Esophagus muscularis mucosa (tissue), 4 donors: ENCODE data around the gene FLII. TPM values are rescaled to one million over a fixed set of nuclear protein-coding genes. Genes with fewer than 3 reads are reported as not detected.

Experiments
- DNase-seq: peaks from one replicate; pipeline ENCODE4 v3.0.0-alpha.2; 2017; ENCODE audit errors: extremely low spot score
- H3K27ac ChIP-seq, 4 donors: fragments of 200-600 bp; sonication (generic); replicated peaks in 1 of 4; 1 replicate in 3 of 4; 2 replicates in 1 of 4; pipeline ENCODE4 v1.5.1; 2016 to 2019; ENCODE audit warnings: mild to moderate bottlenecking in 1 of 4
- H3K27me3 ChIP-seq, 4 donors: fragments of 200-600 bp; sonication (generic); one replicate each; pipeline versions ENCODE4 v1.5.1 to v1.6.0; 2016 to 2019
- H3K36me3 ChIP-seq, 4 donors: fragments of 200-600 bp; sonication (generic); one replicate each; pipeline ENCODE4 v1.5.1; 2016 to 2019
- H3K4me1 ChIP-seq, 4 donors: fragments of 200-600 bp; sonication (generic); one replicate each; pipeline ENCODE4 v1.5.1; 2016 to 2019
- H3K4me3 ChIP-seq, 4 donors: fragments of 200-600 bp; sonication (generic); 1 replicate in 2 of 4; 2 replicates in 2 of 4; pipeline ENCODE4 v1.5.1; 2016 to 2019; ENCODE audit warnings: mild to moderate bottlenecking in 4 of 4, moderate library complexity in 1 of 4
- H3K9me3 ChIP-seq, 4 donors: fragments of 200-600 bp; sonication (generic); 1 replicate in 3 of 4; 2 replicates in 1 of 4; pipeline ENCODE4 v1.5.1; 2016 to 2019
- EP300 ChIP-seq: sonication (generic); formaldehyde crosslinking; IDR thresholded peaks from one replicate; pipeline ENCODE4 v1.6.1; 2017; ENCODE audit warnings: antibody characterized with exemption
- POLR2A ChIP-seq: fragments of 450-650 bp; IDR thresholded peaks from one replicate; pipeline ENCODE4 v1.6.1; 2017; ENCODE audit warnings: antibody characterized with exemption, moderate library complexity, mild to moderate bottlenecking, low read depth
- POLR2AphosphoS5 ChIP-seq, 2 donors: sonication (generic); formaldehyde crosslinking; IDR thresholded peaks; one replicate each; pipeline ENCODE4 v1.6.1; 2017; ENCODE audit warnings: antibody characterized with exemption in 2 of 2
- WGBS: methylation state at CpG from one replicate; pipeline ENCODE4 v1.1.5; 2018; 5-methylcytosine and 5-hydroxymethylcytosine counted together
- intact Hi-C: fragments of 100-400 bp; cut with DNase I; formaldehyde crosslinking; loops from one replicate; pipeline ENCODE4 v1.15.1; 2023
- total RNA-seq, 4 donors: library from RNA; depleted of rRNA; stranded (reverse); fragments of >200 nt; gene quantifications; one replicate each; pipeline versions ENCODE4 v1.1.0 to v1.2.1, GENCODE V29; 2016
- TF ChIP-seq, protein P1 (sequence below), 3 experiments: fragments of 200-600 bp in 2 of 3; fragments of 450-650 bp in 1 of 3; sonication (generic) in 2 of 3; IDR thresholded peaks; one replicate each; pipeline ENCODE4 v1.5.1; 2017 to 2019; ENCODE audit warnings: antibody characterized with exemption in 3 of 3, mild to moderate bottlenecking in 2 of 3, moderate library complexity in 1 of 3

FLII gene
- total RNA-seq, 4 donors from 2014 or later: 302 to 528 (median 408) TPM

DNA sequence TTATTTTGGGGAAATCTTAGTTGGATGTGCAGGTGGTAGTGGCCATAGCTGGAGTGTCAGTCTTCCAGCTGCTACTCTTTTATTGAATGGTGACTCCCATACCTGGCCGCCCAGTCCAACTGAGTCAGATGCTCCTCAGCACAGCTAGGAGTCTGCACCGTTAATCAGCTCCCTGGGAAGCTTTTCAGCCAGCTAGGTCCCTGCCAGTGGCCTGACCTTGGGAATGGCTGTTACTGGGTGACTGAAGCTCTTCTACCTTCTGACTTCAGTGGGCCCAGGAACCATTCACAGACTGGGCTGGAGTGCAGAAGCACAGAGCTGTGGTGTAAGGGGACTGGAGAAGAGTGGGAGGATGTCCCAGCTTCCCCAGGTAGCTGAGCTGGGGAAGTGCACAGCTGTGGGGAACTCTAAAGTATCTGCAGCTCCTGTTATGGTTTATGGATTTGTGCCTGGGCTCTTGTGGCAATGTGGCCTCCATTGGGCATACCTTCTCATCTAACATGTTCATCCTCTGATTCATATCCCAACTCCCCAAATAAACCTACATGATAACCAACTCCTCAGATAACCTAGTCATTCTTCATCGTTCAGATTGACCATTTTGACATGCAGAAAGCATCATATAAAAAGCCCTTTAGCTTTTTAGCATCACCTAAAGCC, 60.9 kb downstream of the FLII start:
- intact Hi-C loops: no loop called here
- Histone ChIP-seq H3K4me1 (peaks cover 68 to 98% (median 79%) of the 10 kb centered on the region in 4 donors), H3K27me3 (no peaks in the 10 kb centered on the region), H3K9me3 (no peaks in the 10 kb centered on the region), H3K27ac (no peak overlapping the region), H3K4me3 (no peak overlapping the region), H3K36me3 (peaks cover 19 to 81% (median 68%) of the 10 kb centered on the region in 4 donors)
- WGBS: 93% methylated on average over 3 of the region's 3 CpGs
- TF ChIP-seq POLR2AphosphoS5 (IDR thresholded peaks at IDR 0.05) (no peak), POLR2A (no peak)
- DNase-seq: no peak

DNA sequence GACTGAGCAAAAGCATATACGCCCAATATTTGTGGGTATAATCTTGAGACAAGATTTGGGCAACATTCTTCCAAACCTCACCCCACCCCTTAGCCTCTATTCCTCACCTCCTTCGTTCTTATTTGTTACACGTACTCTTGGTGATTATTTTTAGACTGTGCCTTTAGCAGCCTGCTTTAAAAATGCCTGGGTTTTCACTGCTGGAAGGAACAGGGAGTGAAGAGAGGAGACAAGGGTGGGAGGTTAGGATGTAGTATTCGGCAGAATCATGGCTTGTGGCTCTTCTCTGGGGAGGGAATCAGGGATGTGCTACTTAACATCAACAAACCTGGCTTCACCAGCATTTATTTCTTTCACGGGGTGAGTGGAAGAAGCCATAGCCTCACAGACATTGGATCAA, 63.3 kb downstream of the FLII start:
- 73% methylated on average over 5 of the region's 5 CpGs for WGBS
- intact Hi-C loops: no loop called here
- no peak for TF ChIP-seq POLR2AphosphoS5 (IDR thresholded peaks at IDR 0.05)
- TF ChIP-seq, protein P1, sequence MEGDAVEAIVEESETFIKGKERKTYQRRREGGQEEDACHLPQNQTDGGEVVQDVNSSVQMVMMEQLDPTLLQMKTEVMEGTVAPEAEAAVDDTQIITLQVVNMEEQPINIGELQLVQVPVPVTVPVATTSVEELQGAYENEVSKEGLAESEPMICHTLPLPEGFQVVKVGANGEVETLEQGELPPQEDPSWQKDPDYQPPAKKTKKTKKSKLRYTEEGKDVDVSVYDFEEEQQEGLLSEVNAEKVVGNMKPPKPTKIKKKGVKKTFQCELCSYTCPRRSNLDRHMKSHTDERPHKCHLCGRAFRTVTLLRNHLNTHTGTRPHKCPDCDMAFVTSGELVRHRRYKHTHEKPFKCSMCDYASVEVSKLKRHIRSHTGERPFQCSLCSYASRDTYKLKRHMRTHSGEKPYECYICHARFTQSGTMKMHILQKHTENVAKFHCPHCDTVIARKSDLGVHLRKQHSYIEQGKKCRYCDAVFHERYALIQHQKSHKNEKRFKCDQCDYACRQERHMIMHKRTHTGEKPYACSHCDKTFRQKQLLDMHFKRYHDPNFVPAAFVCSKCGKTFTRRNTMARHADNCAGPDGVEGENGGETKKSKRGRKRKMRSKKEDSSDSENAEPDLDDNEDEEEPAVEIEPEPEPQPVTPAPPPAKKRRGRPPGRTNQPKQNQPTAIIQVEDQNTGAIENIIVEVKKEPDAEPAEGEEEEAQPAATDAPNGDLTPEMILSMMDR (IDR thresholded peaks at IDR 0.05): no peak
- TF ChIP-seq EP300: no peak
- no peak for TF ChIP-seq POLR2A
- Histone ChIP-seq H3K4me3 (no peak overlapping the region), H3K27me3 (no peaks in the 10 kb centered on the region), H3K9me3 (no peaks in the 10 kb centered on the region), H3K36me3 (peaks cover 19 to 64% (median 59%) of the 10 kb centered on the region in 4 donors), H3K4me1 (peaks cover 83 to 97% (median 87%) of the 10 kb centered on the region in 4 donors), H3K27ac (no peak overlapping the region)
- DNase-seq: no peak

Other genes starting within 250 kb of the FLII start
- gene ATPAF2, start 219.6 kb downstream of the FLII start, total RNA-seq: 10 to 100 TPM; 10.4 to 26.1 (median 12.3) TPM
- 10 to 100 TPM; 33.1 to 39.8 (median 34.4) TPM for gene GID4, start 219.3 kb downstream of the FLII start, total RNA-seq
- 10 to 100 TPM; 27.4 to 33.8 (median 33.0) TPM for gene DRG2, start 170.8 kb downstream of the FLII start, total RNA-seq
- under 1 TPM; 0.33 to 0.98 (median 0.61) TPM for gene MYO15A, start 150.0 kb downstream of the FLII start, total RNA-seq
- gene ALKBH5, start 74.9 kb downstream of the FLII start, total RNA-seq: 100 to 1,000 TPM; 120 to 197 (median 151) TPM
- gene LLGL1, start 33.1 kb downstream of the FLII start, total RNA-seq: 10 to 100 TPM; 17.6 to 35.1 (median 26.2) TPM
- 10 to 100 TPM; 10.8 to 27.2 (median 17.9) TPM for gene MIEF2, start 1.9 kb upstream of the FLII start, total RNA-seq
- gene TOP3A, start 56.3 kb upstream of the FLII start, total RNA-seq: 10 to 100 TPM; 21.2 to 33.5 (median 21.8) TPM
- gene SMCR8, start 56.6 kb upstream of the FLII start, total RNA-seq: 10 to 100 TPM; 13.3 to 20.5 (median 17.3) TPM
- gene SHMT1, start 104.8 kb upstream of the FLII start, total RNA-seq: 10 to 100 TPM; 17.4 to 30.6 (median 24.0) TPM
- not detected for gene EVPLL, start 119.0 kb upstream of the FLII start, total RNA-seq
- under 1 TPM in 2 of 4 donors, not detected in 2; 0.23 to 0.42 TPM for gene LGALS9C, start 218.1 kb upstream of the FLII start, total RNA-seq